A549 (cell line): ENCODE measurements around the gene KLC3. TPM values are rescaled to one million over a fixed set of nuclear protein-coding genes. Genes with fewer than 3 reads are reported as not detected.

Experiments
- ATAC-seq, 2 experiments: fragments of 200-7000 bp in 1 of 2; fragments of >200 bp in 1 of 2; cut with Nextera tagmentation in 1 of 2; cut with Tn5 transposase in 1 of 2; 3 replicates each; pipeline versions ENCODE4 v1.8.0 to v1.9.1; 2018 to 2020; ENCODE audit warnings: mild to moderate bottlenecking in 1 of 2, moderate library complexity in 1 of 2
- CTCF ChIA-PET: fragments of 300-600 bp; sonication (Branson Sonifier 250); formaldehyde crosslinking; extraction: SDS; loops from one replicate; lab custom pipeline; 2021; ENCODE audit warnings: antibody characterized with exemption, inconsistent platforms; lab: Yijun Ruan, JAX
- POLR2A ChIA-PET: fragments of 350-600 bp; formaldehyde crosslinking; extraction: SDS; loops from one replicate; lab custom pipeline; 2021; ENCODE audit warnings: antibody characterized with exemption, inconsistent platforms; lab: Yijun Ruan, JAX
- DNase-seq, 2 experiments: peaks; one replicate each; pipeline versions ENCODE4 v3.0.0 to v3.0.0-alpha.2; 2011 to 2016; ENCODE audit warnings: low read depth in 1 of 2, low spot score in 1 of 2
- FAIRE-seq: peaks from 2 replicates; lab custom pipeline; 2011; peaks lifted over from hg19 to GRCh38; lab: Jason Lieb, UNC
- H3K27ac ChIP-seq, 2 experiments: fragments of >200 bp; sonication (Bioruptor Twin); formaldehyde crosslinking; 3 replicates each; pipeline ENCODE4 v1.5.1; 2016 to 2017
- H3K4me1 ChIP-seq: fragments of >200 bp; sonication (Bioruptor Twin); formaldehyde crosslinking; 3 replicates; pipeline ENCODE4 v1.6.1; 2016
- H3K4me2 ChIP-seq: fragments of >200 bp; sonication (Bioruptor Twin); formaldehyde crosslinking; 3 replicates; pipeline ENCODE4 v1.6.1; 2016
- H3K4me3 ChIP-seq: fragments of >200 bp; sonication (Bioruptor Twin); formaldehyde crosslinking; 3 replicates; pipeline ENCODE4 v1.5.1; 2016
- H3K9me3 ChIP-seq: fragments of >200 bp; sonication (Bioruptor Twin); formaldehyde crosslinking; 3 replicates; pipeline ENCODE4 v1.6.1; 2016
- BCL3 ChIP-seq: fragments of >200 bp; sonication (Bioruptor Twin); formaldehyde crosslinking; IDR thresholded peaks from 3 replicates; pipeline ENCODE4 v1.6.1; 2016
- BHLHE40 ChIP-seq: IDR thresholded peaks from 2 replicates; pipeline ENCODE4 v1.6.1; 2012; ENCODE audit warnings: low read depth, low read length, inconsistent platforms
- CEBPB ChIP-seq, 2 experiments: fragments of >200 bp in 1 of 2; sonication (Bioruptor Twin) in 1 of 2; formaldehyde crosslinking in 1 of 2; IDR thresholded peaks; 2 replicates each; pipeline ENCODE4 v1.6.1; 2012 to 2016
- CHD4 ChIP-seq: fragments of 200-600 bp; sonication (generic); IDR thresholded peaks from 2 replicates; pipeline ENCODE4 v1.6.1; 2016; ENCODE audit warnings: antibody characterized with exemption, mild to moderate bottlenecking, borderline replicate concordance
- CTCF ChIP-seq: fragments of >200 bp; sonication (Bioruptor Twin); formaldehyde crosslinking; IDR thresholded peaks from 3 replicates; pipeline ENCODE4 v1.5.1; 2016
- EP300 ChIP-seq, 2 experiments: fragments of >200 bp; sonication (Bioruptor Twin); formaldehyde crosslinking; IDR thresholded peaks; 2 replicates in 1 of 2; 3 replicates in 1 of 2; pipeline ENCODE4 v1.6.1; 2016 to 2017
- GATA3 ChIP-seq: IDR thresholded peaks from 2 replicates; pipeline ENCODE4 v1.6.1; 2012; ENCODE audit warnings: borderline replicate concordance
- HEYL ChIP-seq: fragments of 250-450 bp; sonication (Bioruptor Pico); IDR thresholded peaks from 2 replicates; pipeline ENCODE4 v1.8.0; 2021; ENCODE audit warnings: mild to moderate bottlenecking, moderate library complexity
- HOXA7 ChIP-seq: fragments of 250-450 bp; sonication (Bioruptor Pico); IDR thresholded peaks from 2 replicates; pipeline ENCODE4 v1.5.0; 2020; ENCODE audit warnings: mild to moderate bottlenecking, moderate library complexity
- HOXB5 ChIP-seq: fragments of 250-450 bp; sonication (Bioruptor Pico); IDR thresholded peaks from 2 replicates; pipeline ENCODE4 v1.5.0; 2020; ENCODE audit warnings: mild to moderate bottlenecking, moderate library complexity
- JUN ChIP-seq, 2 experiments: fragments of >200 bp; sonication (Bioruptor Twin); formaldehyde crosslinking; IDR thresholded peaks; 2 replicates in 1 of 2; 3 replicates in 1 of 2; pipeline ENCODE4 v1.6.1; 2016 to 2017
- JUNB ChIP-seq: fragments of >200 bp; sonication (Bioruptor Twin); formaldehyde crosslinking; IDR thresholded peaks from 2 replicates; pipeline ENCODE4 v1.6.1; 2016
- MAX ChIP-seq: IDR thresholded peaks from 2 replicates; pipeline ENCODE4 v1.6.1; 2012
- NPAS2 ChIP-seq: fragments of 250-450 bp; sonication (Bioruptor Pico); IDR thresholded peaks from 2 replicates; pipeline ENCODE4 v1.8.0; 2022; ENCODE audit warnings: mild to moderate bottlenecking, moderate library complexity, borderline replicate concordance
- PBX3 ChIP-seq: IDR thresholded peaks from 2 replicates; pipeline ENCODE4 v1.6.1; 2012
- RAD21 ChIP-seq, 2 experiments: fragments of >200 bp in 1 of 2; sonication (Bioruptor Twin) in 1 of 2; formaldehyde crosslinking in 1 of 2; IDR thresholded peaks in 1 of 2; conservative IDR thresholded peaks in 1 of 2; 2 replicates in 1 of 2; 3 replicates in 1 of 2; pipeline ENCODE4 v1.6.1; 2012 to 2018; ENCODE audit warnings: inconsistent platforms in 1 of 2
- RNF2 ChIP-seq: fragments of 200-600 bp; sonication (generic); IDR thresholded peaks from 2 replicates; pipeline ENCODE4 v1.6.1; 2016; ENCODE audit warnings: low read depth, mild to moderate bottlenecking, antibody characterized with exemption, moderate library complexity, borderline replicate concordance
- SMC3 ChIP-seq: fragments of >200 bp; sonication (Bioruptor Twin); formaldehyde crosslinking; IDR thresholded peaks from 3 replicates; pipeline ENCODE4 v1.6.1; 2018; ENCODE audit warnings: inconsistent platforms
- SREBF2 ChIP-seq: fragments of 450-650 bp; IDR thresholded peaks from 2 replicates; pipeline ENCODE4 v1.6.1; 2014; ENCODE audit warnings: mild to moderate bottlenecking, moderate library complexity
- TP53 ChIP-seq: fragments of 250-450 bp; sonication (Bioruptor Pico); IDR thresholded peaks from 2 replicates; pipeline ENCODE4 v1.5.0; 2021; ENCODE audit warnings: mild to moderate bottlenecking, moderate library complexity
- ZFP36 ChIP-seq: fragments of 450-650 bp; IDR thresholded peaks from 2 replicates; pipeline ENCODE4 v1.6.1; 2014; ENCODE audit warnings: borderline replicate concordance; ENCODE audit not compliant: partially characterized antibody
- WGBS: methylation state at CpG from one replicate; pipeline ENCODE4 v1.1.6; 2017; ENCODE audit errors: missing lambda C conversion rate; 5-methylcytosine and 5-hydroxymethylcytosine counted together
- polyA plus RNA-seq, 4 experiments: library from polyadenylated mRNA; depleted of rRNA in 3 of 4; stranded (reverse); fragments of >200 nt; fragmentation: RNase III in 1 of 4; extraction: RNeasy Plus Mini Kit Qiagen cat#74134 plus additional on column Dnase treatment in 1 of 4; gene quantifications; 2 replicates in 3 of 4; 3 replicates in 1 of 4; pipeline ENCODE4 v1.2.3, GENCODE V29; 2011 to 2017
- TF ChIP-seq, protein P1 (sequence below): fragments of >200 bp; sonication (Bioruptor Twin); formaldehyde crosslinking; IDR thresholded peaks from 2 replicates; pipeline ENCODE4 v1.6.1; 2016
- TF ChIP-seq, protein P2 (sequence below): fragments of 250-450 bp; sonication (Bioruptor Pico); IDR thresholded peaks from 2 replicates; pipeline ENCODE4 v1.5.0; 2020; ENCODE audit warnings: low read depth, mild to moderate bottlenecking, moderate library complexity

The KLC3 gene
- polyA plus RNA-seq, 2 of the 4 experiments (the other 2 are of a cell fraction): 0.26 to 0.49 TPM

DNA sequence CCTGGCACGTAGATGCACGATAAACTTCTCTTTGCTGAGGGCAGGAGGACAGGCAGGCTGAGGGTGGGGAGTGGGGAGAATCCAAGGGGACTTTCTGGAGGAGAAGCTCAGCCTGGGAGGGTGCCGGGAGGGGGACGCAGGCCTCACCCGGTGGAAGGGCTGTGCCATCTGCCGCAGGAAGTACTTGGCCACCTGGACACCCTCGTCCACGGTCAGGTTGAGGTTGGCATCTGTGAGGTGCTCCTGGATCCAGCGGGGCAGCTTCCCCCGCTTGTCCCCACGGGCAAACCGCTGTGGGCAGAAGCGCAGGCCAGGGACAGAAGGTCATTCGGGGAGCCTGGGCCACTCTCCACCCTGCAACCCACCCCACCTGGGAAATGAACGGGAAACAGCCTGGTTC, 11.5 kb downstream of the KLC3 start:
- ATAC-seq: no peak
- Histone ChIP-seq H3K4me3 (no peak overlapping the region), H3K4me1 (no peaks in the 10 kb centered on the region), H3K27ac (no peak overlapping the region), H3K4me2 (no peak overlapping the region), H3K9me3 (no peaks in the 10 kb centered on the region)
- TF ChIP-seq CTCF: no peak
- no peak for TF ChIP-seq TP53 (CRISPR knock-in tag)
- no peak for TF ChIP-seq BCL3
- no peak for TF ChIP-seq SREBF2
- no peak for TF ChIP-seq JUNB
- TF ChIP-seq JUN (IDR thresholded peaks at IDR 0.05): no peak
- no peak for TF ChIP-seq PBX3
- 92% methylated on average over 7 of the region's 15 CpGs for WGBS
- ChIA-PET POLR2A (no interaction called here), CTCF (interaction anchor here (1.0 to 3.5 kb wide), 2 partner anchors 13 to 127 kb away, joined by 3 to 25 read pairs; no protein-coding TSS in a partner anchor)
- no peak for DNase-seq
- no peak for FAIRE-seq

GRCh38 chr19:45352471-45352870, 11.9 kb downstream of the KLC3 start:
- H3K4me3 ChIP-seq: no peak overlapping the region
- TF ChIP-seq GATA3 (no peak), HEYL (no peak)
- H3K27ac ChIP-seq: no peak overlapping the region
- H3K4me2 ChIP-seq: no peak overlapping the region
- WGBS: 94% methylated on average over 13 of the region's 20 CpGs
- FAIRE-seq (no peak), ATAC-seq (no peak), DNase-seq (no peak)
- ChIA-PET CTCF (interaction anchor here (1.0 to 3.5 kb wide), 2 partner anchors 14 to 126 kb away, joined by 3 to 25 read pairs; no protein-coding TSS in a partner anchor), POLR2A (no interaction called here)
- H3K4me1 ChIP-seq: no peaks in the 10 kb centered on the region
- no peaks in the 10 kb centered on the region for H3K9me3 ChIP-seq

- CTCF ChIA-PET: interaction anchor here (1.0 kb wide), 1 partner anchor 11 kb away, joined by 4 read pairs; no protein-coding TSS in a partner anchor
- no peak overlapping the region for H3K4me3 ChIP-seq
- peak in 1 of 2 experiments; percentile 26 for DNase-seq
- no peak for TF ChIP-seq RAD21 (conservative IDR thresholded peaks at IDR 0.05 in 1 of 2, IDR thresholded peaks at IDR 0.05 in 1 of 2)
- TF ChIP-seq EP300 (IDR thresholded peaks at IDR 0.05): no peak
- TF ChIP-seq CHD4: no peak
- TF ChIP-seq SMC3: no peak
- TF ChIP-seq, protein P1, sequence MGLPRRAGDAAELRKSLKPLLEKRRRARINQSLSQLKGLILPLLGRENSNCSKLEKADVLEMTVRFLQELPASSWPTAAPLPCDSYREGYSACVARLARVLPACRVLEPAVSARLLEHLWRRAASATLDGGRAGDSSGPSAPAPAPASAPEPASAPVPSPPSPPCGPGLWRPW: no peak
- no peak for TF ChIP-seq MAX
- no peak for TF ChIP-seq ZFP36
- TF ChIP-seq BCL3: no peak
- no peak for TF ChIP-seq BHLHE40
- TF ChIP-seq NPAS2 (CRISPR knock-in tag): no peak
- TF ChIP-seq, protein P2, sequence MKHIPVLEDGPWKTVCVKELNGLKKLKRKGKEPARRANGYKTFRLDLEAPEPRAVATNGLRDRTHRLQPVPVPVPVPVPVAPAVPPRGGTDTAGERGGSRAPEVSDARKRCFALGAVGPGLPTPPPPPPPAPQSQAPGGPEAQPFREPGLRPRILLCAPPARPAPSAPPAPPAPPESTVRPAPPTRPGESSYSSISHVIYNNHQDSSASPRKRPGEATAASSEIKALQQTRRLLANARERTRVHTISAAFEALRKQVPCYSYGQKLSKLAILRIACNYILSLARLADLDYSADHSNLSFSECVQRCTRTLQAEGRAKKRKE (CRISPR knock-in tag): no peak
- TF ChIP-seq PBX3: no peak
- TF ChIP-seq CEBPB (IDR thresholded peaks at IDR 0.05): no peak
- TF ChIP-seq HOXA7: no peak
- no peak for TF ChIP-seq HOXB5 (CRISPR knock-in tag)
- no peak for TF ChIP-seq RNF2
- H3K9me3 ChIP-seq: no peaks in the 10 kb centered on the region
- 90% methylated on average over 8 of the region's 20 CpGs for WGBS
- POLR2A ChIA-PET: no interaction called here
- no peak overlapping the region for H3K27ac ChIP-seq
- H3K4me1 ChIP-seq: no peaks in the 10 kb centered on the region
- no peak for FAIRE-seq
- peak in 1 of 2 experiments; percentile 68; a peak in 3 of 6 replicates for ATAC-seq
- H3K4me2 ChIP-seq: no peak overlapping the region
These were observed 12.6 kb downstream of the KLC3 start for GRCh38 chr19:45352914-45353796.
